ENCODE results near the gene CCDC149. TPM values are rescaled to one million over a fixed set of nuclear protein-coding genes. Genes with fewer than 3 reads are reported as not detected.

Gene CCDC149
- total RNA-seq (under 1 TPM in 1 of 2 experiments, not detected in 1; 0.21 TPM), polyA plus RNA-seq (not detected), total RNA-seq (0 to 0.26 (median 0.04) reads per million in 6 experiments)

DNA sequence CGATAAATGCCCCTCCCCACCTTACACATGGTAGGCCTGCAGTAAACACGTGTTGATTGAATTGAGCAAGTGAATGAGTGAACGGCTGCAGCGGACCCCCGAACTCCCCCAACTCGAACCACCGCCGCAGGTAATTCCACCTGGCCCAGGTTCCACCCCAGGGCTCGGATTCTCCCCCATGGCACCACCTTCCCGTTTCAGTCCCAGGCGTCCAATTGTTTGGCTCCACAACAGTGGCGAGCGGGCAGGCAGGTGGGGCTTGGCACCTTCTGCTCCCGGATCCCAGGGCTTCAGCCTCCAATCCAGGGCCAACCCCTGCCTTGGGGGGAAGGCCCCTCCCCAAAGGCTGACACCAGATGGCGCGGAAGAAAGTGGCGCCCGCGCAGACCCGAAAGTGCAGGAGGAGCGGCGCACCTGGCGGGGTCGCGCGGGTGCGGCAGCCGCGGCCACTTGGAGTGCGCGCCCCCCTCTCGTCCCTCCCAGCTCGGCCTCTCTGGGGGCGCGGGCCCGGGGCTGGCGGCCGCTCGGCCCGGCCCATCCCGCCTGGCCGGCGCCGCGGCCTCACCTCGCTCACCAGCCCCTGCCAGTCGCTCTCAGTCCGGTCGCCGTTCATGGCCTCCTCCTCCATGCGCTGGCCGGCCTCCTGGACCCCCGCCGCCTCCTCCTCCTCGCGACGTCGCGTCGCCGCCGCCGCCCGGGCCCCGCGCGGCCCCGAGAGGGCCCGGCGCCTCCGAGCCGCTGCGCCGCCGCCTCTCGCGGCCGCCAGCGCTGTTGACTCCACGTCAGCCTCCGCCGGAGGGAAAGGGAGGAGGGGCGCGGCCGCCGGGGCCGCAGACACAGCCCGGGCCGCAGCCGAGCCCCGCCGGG, at the start of gene CCDC149:
TSS of gene CCDC149 (minus strand) at position 791 of the 867 bp plus-strand sequence. CDS start at position 613, 178 bp downstream.
- H3K9me3 Mint-ChIP-seq, result peaks cover 0 to 21% (median 10%) of the 10 kb centered on the region in 9 donors
- peak within 1 kb of the TSS in 1 of 10 donors; percentile 20 for H3K27ac Mint-ChIP-seq
- DNase-seq (no peak), ATAC-seq (no peak)
- H3K4me1 Mint-ChIP-seq, result peaks cover 0 to 6% (median 5%) of the 10 kb centered on the region in 4 donors
- H3K36me3 Mint-ChIP-seq, result peaks cover 0 to 15% (median 2%) of the 10 kb centered on the region in 3 donors
- POLR2A ChIA-PET, result no interaction called here
- peak within 1 kb of the TSS in 8 of 10 donors; percentile 31 to 75 (median 52) for H3K4me3 Mint-ChIP-seq
- H3K27me3 Mint-ChIP-seq, result peaks cover 17 to 76% (median 37%) of the 10 kb centered on the region in 5 donors

GRCh38 chr4:24957886-24958285, 45.0 kb upstream of the CCDC149 start:
- Mint-ChIP-seq H3K36me3 (peaks cover 0 to 13% (median 0%) of the 10 kb centered on the region in 3 donors), H3K4me1 (no peaks in the 10 kb centered on the region), H3K27me3 (peaks cover 0 to 14% (median 5%) of the 10 kb centered on the region in 5 donors), H3K9me3 (peaks cover 7 to 36% (median 12%) of the 10 kb centered on the region in 9 donors), H3K4me3 (no peak overlapping the region), H3K27ac (no peak overlapping the region)
- POLR2A ChIA-PET, result no interaction called here
- ATAC-seq (no peak), DNase-seq (no peak)

DNA sequence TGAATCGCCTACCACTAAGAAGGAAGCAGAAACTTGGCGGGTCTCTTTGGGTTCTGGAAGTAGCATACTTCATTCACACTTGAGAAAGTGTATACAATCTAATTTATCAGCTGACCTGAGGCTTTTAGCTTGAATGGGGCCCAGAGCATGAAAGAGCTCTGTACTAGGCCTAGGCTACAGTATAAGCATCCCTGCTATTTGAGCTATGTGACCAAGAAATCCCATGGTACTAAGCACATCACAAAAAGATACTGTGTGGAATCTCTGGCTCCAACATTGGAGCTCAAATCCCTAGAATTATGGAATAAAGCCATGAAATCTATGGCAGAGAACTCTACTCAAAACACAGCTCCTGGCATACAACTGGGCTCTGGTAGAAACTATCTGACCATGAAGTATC, 43.9 kb upstream of the CCDC149 start:
- DNase-seq (no peak), ATAC-seq (no peak)
- Mint-ChIP-seq H3K4me3 (no peak overlapping the region), H3K4me1 (no peaks in the 10 kb centered on the region), H3K36me3 (peaks cover 0 to 13% (median 2%) of the 10 kb centered on the region in 3 donors), H3K27me3 (peaks cover 0 to 14% (median 8%) of the 10 kb centered on the region in 5 donors), H3K9me3 (peaks cover 7 to 36% (median 12%) of the 10 kb centered on the region in 9 donors), H3K27ac (no peak overlapping the region)
- POLR2A ChIA-PET, result no interaction called here

DNA sequence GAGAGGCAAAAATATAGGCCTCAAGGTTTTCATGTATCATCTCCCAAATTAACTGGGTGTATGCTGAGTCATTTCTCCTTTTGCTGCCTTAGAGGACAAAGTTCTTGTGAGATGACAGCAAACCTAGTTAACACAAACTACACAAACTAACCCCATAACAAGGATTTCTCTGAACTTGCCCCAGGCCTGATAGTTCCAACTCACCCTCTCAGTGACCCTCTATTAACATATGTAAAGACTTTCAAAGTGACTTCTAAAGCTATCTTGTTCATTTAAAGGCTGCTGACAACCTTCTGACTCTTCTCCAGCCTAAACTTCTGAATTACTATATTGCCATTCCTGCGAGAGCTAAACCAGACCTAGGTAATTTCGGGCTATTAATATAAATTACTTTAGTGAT, 43.2 kb upstream of the CCDC149 start:
- POLR2A ChIA-PET, result no interaction called here
- H3K9me3 Mint-ChIP-seq, result peaks cover 7 to 33% (median 12%) of the 10 kb centered on the region in 9 donors
- H3K27me3 Mint-ChIP-seq, result peaks cover 0 to 14% (median 9%) of the 10 kb centered on the region in 5 donors
- H3K4me1 Mint-ChIP-seq, result no peaks in the 10 kb centered on the region
- peaks cover 0 to 13% (median 2%) of the 10 kb centered on the region in 3 donors for H3K36me3 Mint-ChIP-seq
- ATAC-seq (no peak), DNase-seq (no peak)
- no peak overlapping the region for H3K27ac Mint-ChIP-seq
- no peak overlapping the region for H3K4me3 Mint-ChIP-seq

- Mint-ChIP-seq H3K4me1 (no peaks in the 10 kb centered on the region), H3K4me3 (no peak overlapping the region), H3K9me3 (peaks cover 5 to 20% (median 9%) of the 10 kb centered on the region in 9 donors), H3K27me3 (peaks cover 3 to 25% (median 5%) of the 10 kb centered on the region in 5 donors), H3K36me3 (peaks cover 0 to 6% (median 2%) of the 10 kb centered on the region in 3 donors), H3K27ac (no peak overlapping the region)
- POLR2A ChIA-PET, result no interaction called here
- DNase-seq (no peak), ATAC-seq (no peak)
Measured at GRCh38 chr4:24952667-24953066, 39.8 kb upstream of the CCDC149 start.

GRCh38 chr4:24949970-24950369, 37.1 kb upstream of the CCDC149 start:
- ATAC-seq, result no peak
- Mint-ChIP-seq H3K27me3 (peaks cover 2 to 25% (median 5%) of the 10 kb centered on the region in 5 donors), H3K27ac (no peak overlapping the region), H3K36me3 (peaks cover 0 to 6% (median 2%) of the 10 kb centered on the region in 3 donors), H3K4me1 (no peaks in the 10 kb centered on the region), H3K4me3 (no peak overlapping the region), H3K9me3 (peaks cover 5 to 20% (median 8%) of the 10 kb centered on the region in 9 donors)
- POLR2A ChIA-PET, result no interaction called here
- no peak for DNase-seq

GRCh38 chr4:24937917-24938281, 25.1 kb upstream of the CCDC149 start:
- Mint-ChIP-seq H3K27me3 (peaks cover 1 to 36% (median 8%) of the 10 kb centered on the region in 5 donors), H3K36me3 (peaks cover 0 to 32% (median 0%) of the 10 kb centered on the region in 3 donors), H3K4me3 (no peak overlapping the region), H3K9me3 (peaks cover 7 to 50% (median 30%) of the 10 kb centered on the region in 9 donors), H3K27ac (no peak overlapping the region), H3K4me1 (no peaks in the 10 kb centered on the region)
- ATAC-seq (no peak), DNase-seq (no peak)
- POLR2A ChIA-PET, result no interaction called here

- peaks cover 2 to 36% (median 8%) of the 10 kb centered on the region in 5 donors for H3K27me3 Mint-ChIP-seq
- no peaks in the 10 kb centered on the region for H3K4me1 Mint-ChIP-seq
- peaks cover 7 to 50% (median 33%) of the 10 kb centered on the region in 9 donors for H3K9me3 Mint-ChIP-seq
- ATAC-seq (no peak), DNase-seq (no peak)
- POLR2A ChIA-PET, result no interaction called here
- no peak overlapping the region for H3K27ac Mint-ChIP-seq
- no peak overlapping the region for H3K4me3 Mint-ChIP-seq
- H3K36me3 Mint-ChIP-seq, result peaks cover 0 to 34% (median 0%) of the 10 kb centered on the region in 3 donors
Measured at GRCh38 chr4:24937176-24937916, 24.5 kb upstream of the CCDC149 start.

- peaks cover 7 to 50% (median 32%) of the 10 kb centered on the region in 9 donors for H3K9me3 Mint-ChIP-seq
- no peak for DNase-seq
- no peak overlapping the region for H3K4me3 Mint-ChIP-seq
- H3K27ac Mint-ChIP-seq, result no peak overlapping the region
- H3K4me1 Mint-ChIP-seq, result no peaks in the 10 kb centered on the region
- no peak for ATAC-seq
- POLR2A ChIA-PET, result no interaction called here
- peaks cover 0 to 34% (median 0%) of the 10 kb centered on the region in 3 donors for H3K36me3 Mint-ChIP-seq
- H3K27me3 Mint-ChIP-seq, result peaks cover 2 to 36% (median 10%) of the 10 kb centered on the region in 5 donors
Measured at GRCh38 chr4:24935856-24936255, 23.0 kb upstream of the CCDC149 start.

DNA sequence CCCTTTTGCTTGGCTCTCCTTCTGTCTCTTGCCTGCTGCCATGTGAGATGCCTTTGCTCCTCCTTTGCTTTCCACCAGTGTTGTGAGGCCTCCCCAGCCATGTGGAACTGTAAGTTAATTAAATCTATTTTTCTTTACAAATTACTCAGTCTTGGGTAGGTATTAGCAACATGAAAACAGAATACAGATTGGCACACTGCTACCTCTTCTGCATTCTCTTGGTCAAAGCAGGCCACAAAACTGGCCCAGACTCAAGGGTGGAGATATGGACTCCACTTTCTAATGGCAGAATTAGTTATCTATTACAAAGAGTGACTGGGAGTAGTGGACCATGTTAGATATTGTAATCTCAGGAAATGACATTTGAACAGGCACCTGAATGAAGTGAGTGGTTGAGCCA, 21.5 kb upstream of the CCDC149 start:
- DNase-seq (no peak), ATAC-seq (no peak)
- peaks cover 0 to 29% (median 0%) of the 10 kb centered on the region in 3 donors for H3K36me3 Mint-ChIP-seq
- H3K27ac Mint-ChIP-seq, result no peak overlapping the region
- H3K4me1 Mint-ChIP-seq, result no peaks in the 10 kb centered on the region
- peaks cover 7 to 43% (median 22%) of the 10 kb centered on the region in 9 donors for H3K9me3 Mint-ChIP-seq
- H3K4me3 Mint-ChIP-seq, result no peak overlapping the region
- POLR2A ChIA-PET, result no interaction called here
- H3K27me3 Mint-ChIP-seq, result peaks cover 7 to 36% (median 10%) of the 10 kb centered on the region in 5 donors

DNA sequence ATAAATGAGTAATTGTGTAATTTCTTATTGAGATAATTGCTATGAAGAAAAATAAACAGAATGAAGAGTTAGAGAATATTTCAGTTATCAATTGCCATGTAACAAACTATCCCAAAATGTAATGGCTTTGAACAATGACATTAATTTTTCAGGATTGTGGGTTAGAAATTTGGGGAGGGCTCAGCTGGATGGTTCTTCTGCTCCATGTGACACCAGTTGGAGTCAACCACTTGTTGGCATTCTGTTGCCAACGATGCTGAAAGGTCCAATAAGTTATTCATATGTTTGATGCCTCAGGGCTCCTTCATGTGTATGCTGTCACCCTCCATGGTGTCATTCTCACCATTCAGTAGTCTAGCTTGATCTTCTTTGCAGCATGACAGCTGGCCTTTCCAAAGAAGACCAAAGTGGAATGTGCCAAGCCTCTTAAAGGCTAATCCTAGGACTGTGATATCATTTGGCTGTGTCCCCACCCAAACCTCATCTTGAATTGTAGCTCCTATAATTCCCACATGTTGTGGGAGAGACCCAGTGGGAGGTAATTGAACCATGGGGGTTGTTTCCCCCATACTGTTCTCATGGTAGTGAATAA, 20.9 kb upstream of the CCDC149 start:
- Mint-ChIP-seq H3K4me3 (no peak overlapping the region), H3K27me3 (peaks cover 7 to 38% (median 10%) of the 10 kb centered on the region in 5 donors), H3K9me3 (peaks cover 7 to 41% (median 22%) of the 10 kb centered on the region in 9 donors), H3K27ac (no peak overlapping the region), H3K4me1 (no peaks in the 10 kb centered on the region), H3K36me3 (peaks cover 0 to 29% (median 0%) of the 10 kb centered on the region in 3 donors)
- DNase-seq (no peak), ATAC-seq (no peak)
- POLR2A ChIA-PET, result no interaction called here

DNA sequence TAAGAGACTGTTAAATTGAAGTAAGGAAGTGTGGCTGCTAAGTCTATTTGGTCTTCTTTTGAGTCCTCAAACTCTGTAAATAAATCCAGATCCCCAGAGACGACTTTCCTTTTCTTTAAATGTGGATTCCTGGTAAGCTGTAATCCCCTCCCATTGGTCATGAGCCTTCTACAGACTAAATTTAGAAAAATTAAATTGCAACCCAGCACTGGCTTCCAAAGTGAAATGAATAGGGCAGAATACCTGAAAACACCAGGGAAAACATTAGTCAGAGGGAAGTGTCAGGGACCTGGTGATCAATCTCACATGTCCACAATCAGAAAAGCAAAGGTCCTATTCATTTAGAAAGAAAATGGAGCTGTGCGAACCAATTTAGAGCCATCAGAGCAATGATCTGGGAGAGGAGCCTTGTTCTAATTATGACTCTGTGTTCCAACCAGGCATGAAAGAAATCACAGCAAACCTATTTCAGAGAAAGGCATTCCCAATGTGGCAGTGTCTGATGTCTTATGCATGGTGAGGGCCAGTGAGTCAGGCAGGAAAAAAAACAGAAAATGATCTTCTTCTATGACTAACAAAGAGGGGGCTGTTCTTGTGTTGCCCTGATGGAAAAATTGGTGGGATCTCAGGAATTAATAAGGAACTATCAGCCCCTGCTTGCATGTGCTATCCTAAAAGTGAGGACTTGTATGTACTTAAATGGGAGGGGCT, 19.8 kb upstream of the CCDC149 start:
- Mint-ChIP-seq H3K4me1 (no peaks in the 10 kb centered on the region), H3K27ac (no peak overlapping the region), H3K4me3 (no peak overlapping the region), H3K27me3 (peaks cover 7 to 46% (median 14%) of the 10 kb centered on the region in 5 donors), H3K9me3 (peaks cover 7 to 35% (median 15%) of the 10 kb centered on the region in 9 donors), H3K36me3 (peaks cover 0 to 25% (median 0%) of the 10 kb centered on the region in 3 donors)
- POLR2A ChIA-PET, result no interaction called here
- no peak for DNase-seq
- ATAC-seq, result no peak

Measured in naive thymus-derived CD8-positive, alpha-beta T cell (primary cell).